Endodermal cell (in vitro differentiated cells): ENCODE measurements around the gene KRT33A. TPM values are rescaled to one million over a fixed set of nuclear protein-coding genes. Genes with fewer than 3 reads are reported as not detected.
A peak's percentile ranks its signal among the peaks of the same experiment; 100 is the strongest.
"Not testable (repeated sequence)": the region's sequence is repeated elsewhere in the genome, so short reads cannot be mapped to it uniquely, and the experiment has no call there.

Experiments
- DNase-seq: peaks from one replicate; pipeline ENCODE4 v3.0.0-alpha.2; 2017
- H3K27ac ChIP-seq: 2 replicates; pipeline ENCODE4 v1.5.1; 2013; ENCODE audit warnings: mild to moderate bottlenecking, low read depth, low read length, moderate library complexity
- H3K27me3 ChIP-seq: 2 replicates; pipeline ENCODE4 v1.6.1; 2013; ENCODE audit warnings: mild to moderate bottlenecking, low read length, moderate library complexity; ENCODE audit not compliant: insufficient read depth, control insufficient read depth, poor library complexity, severe bottlenecking
- H3K36me3 ChIP-seq: 2 replicates; pipeline ENCODE4 v1.7.0; 2013; ENCODE audit warnings: mild to moderate bottlenecking, low read length, moderate library complexity; ENCODE audit not compliant: control insufficient read depth, insufficient read depth
- H3K4me1 ChIP-seq: one replicate; pipeline ENCODE4 v1.7.0; 2013; ENCODE audit warnings: low read length; ENCODE audit not compliant: control insufficient read depth, insufficient read depth
- H3K4me3 ChIP-seq: 2 replicates; pipeline ENCODE4 v1.5.1; 2013; ENCODE audit warnings: mild to moderate bottlenecking, low read length, moderate library complexity
- H3K9ac ChIP-seq: 2 replicates; pipeline ENCODE4 v1.6.1; 2013; ENCODE audit warnings: mild to moderate bottlenecking, low read length, moderate library complexity; ENCODE audit not compliant: poor library complexity, severe bottlenecking; ENCODE audit errors: extremely low read depth
- H3K9me3 ChIP-seq: 2 replicates; pipeline ENCODE4 v1.6.1; 2013; ENCODE audit warnings: mild to moderate bottlenecking, low read length, moderate library complexity; ENCODE audit not compliant: control insufficient read depth
- H3K27ac Mint-ChIP-seq: 2 replicates; pipeline ENCODE4 v1.8.0; 2020; ENCODE audit warnings: mixed read lengths
- H3K27me3 Mint-ChIP-seq: 2 replicates; pipeline ENCODE4 v1.8.0; 2021; ENCODE audit warnings: mild to moderate bottlenecking, mixed read lengths; ENCODE audit not compliant: insufficient read depth
- H3K36me3 Mint-ChIP-seq: 2 replicates; pipeline ENCODE4 v1.8.0; 2020; ENCODE audit warnings: low read depth, mixed read lengths
- H3K4me1 Mint-ChIP-seq: 2 replicates; pipeline ENCODE4 v1.8.0; 2020; ENCODE audit warnings: mixed read lengths
- H3K4me3 Mint-ChIP-seq: 2 replicates; pipeline ENCODE4 v1.8.0; 2020; ENCODE audit warnings: mild to moderate bottlenecking, moderate library complexity, mixed read lengths
- H3K9me3 Mint-ChIP-seq: 2 replicates; pipeline ENCODE4 v1.8.0; 2020; ENCODE audit warnings: mild to moderate bottlenecking, mixed read lengths
- CTCF ChIP-seq: fragments of 200-600 bp; sonication (generic); conservative IDR thresholded peaks from 2 replicates; pipeline ENCODE4 v1.5.0; 2021; ENCODE audit warnings: antibody characterized with exemption, mild to moderate bottlenecking
- WGBS, 2 experiments: methylation state at CpG; one replicate each; pipeline versions ENCODE4 v1.1.5 to v1.1.7; 2013; ENCODE audit warnings: missing lambda C conversion rate in 2 of 2, mixed read lengths in 1 of 2; ENCODE audit not compliant: insufficient coverage in 1 of 2, insufficient read length in 1 of 2; 5-methylcytosine and 5-hydroxymethylcytosine counted together
- long read RNA-seq, 4 experiments: library from polyadenylated mRNA in 2 of 4; library from RNA in 1 of 4; library from capped mRNA in 1 of 4; stranded (forward) in 3 of 4; unstranded in 1 of 4; transcript quantifications; one replicate each; pipeline ENCODE4 v2.0.0, GENCODE V29; 2020 to 2021; ENCODE audit warnings: inconsistent platforms in 1 of 4
- polyA plus RNA-seq, 2 experiments: library from polyadenylated mRNA; stranded (reverse); fragments of 50-300 nt; gene quantifications; one replicate each; pipeline ENCODE4 v1.2.3, GENCODE V29; 2013
- total RNA-seq, 2 donors: library from RNA; stranded (reverse); fragmentation: NEBNext Ultra II Directional in 1 of 2; extraction: Animal tissue kit (Norgen Biotek cat#: 25700) in 1 of 2; gene quantifications; 2 replicates in 1 of 2; 3 replicates in 1 of 2; pipeline ENCODE4 v1.2.1, GENCODE V29; 2021

The KRT33A gene
- not detected for total RNA-seq
- polyA plus RNA-seq (2013, experiment 1 of 2): not detected
- polyA plus RNA-seq (2013, experiment 2 of 2): not detected
- long read RNA-seq, experiment 1: 0 reads
- long read RNA-seq, experiment 2: 0 reads
- long read RNA-seq, experiment 3: 0 reads
- long read RNA-seq, experiment 4: 0 reads

- 83 to 91% methylated on average over 6 to 16 of the region's 16 CpGs for WGBS, 2 experiments
- H3K36me3 ChIP-seq, H3K9me3 Mint-ChIP-seq, H3K36me3 Mint-ChIP-seq, H3K27ac ChIP-seq, H3K27me3 Mint-ChIP-seq, H3K27me3 ChIP-seq, H3K4me3 ChIP-seq, H3K9ac ChIP-seq, H3K27ac Mint-ChIP-seq, H3K4me1 Mint-ChIP-seq, H3K4me1 ChIP-seq, H3K4me3 Mint-ChIP-seq, H3K9me3 ChIP-seq: not testable (repeated sequence)
- peak; percentile 22 for DNase-seq
Observed at GRCh38 chr17:41350381-41350878, at the start of gene KRT33A. TSS of gene KRT33A (minus strand) at chr17:41350828. CDS start at chr17:41350767, 61 bp downstream.

GRCh38 chr17:41396996-41397660 is 46.5 kb upstream of the KRT33A start, which contains the start of gene KRT31:
TSS of gene KRT31 (minus strand) at chr17:41397608. CDS start at chr17:41397539, 69 bp downstream.
- H3K9me3 ChIP-seq: no peaks in the 10 kb centered on the region
- H3K4me1 Mint-ChIP-seq: no peaks in the 10 kb centered on the region

GRCh38 chr17:41396340-41396739 is 45.7 kb upstream of the KRT33A start:
- Histone ChIP-seq H3K36me3 (no peaks in the 10 kb centered on the region), H3K9ac (no peak overlapping the region), H3K27ac (no peak overlapping the region), H3K27me3 (no peaks in the 10 kb centered on the region), H3K4me1 (no peaks in the 10 kb centered on the region), H3K9me3 (no peaks in the 10 kb centered on the region), H3K4me3 (no peak overlapping the region)
- Mint-ChIP-seq H3K27me3 (no peaks in the 10 kb centered on the region), H3K4me1 (no peaks in the 10 kb centered on the region), H3K9me3 (no peaks in the 10 kb centered on the region), H3K4me3 (no peak overlapping the region), H3K27ac (no peak overlapping the region), H3K36me3 (no peaks in the 10 kb centered on the region)
- DNase-seq: peak; percentile 31
- 93 to 95% methylated on average over 7 of the region's 7 CpGs for WGBS, 2 experiments
- no peak for TF ChIP-seq CTCF

More at GRCh38 chr17:41396996-41397660, 46.5 kb upstream of the KRT33A start, which contains the start of gene KRT31:
- Histone ChIP-seq H3K36me3 (no peaks in the 10 kb centered on the region), H3K4me3 (no peak within 1 kb of the TSS), H3K9ac (no peak within 1 kb of the TSS), H3K27me3 (no peaks in the 10 kb centered on the region), H3K4me1 (no peaks in the 10 kb centered on the region), H3K27ac (no peak within 1 kb of the TSS)
- no peak within 1 kb of the TSS for H3K4me3 Mint-ChIP-seq
- H3K9me3 Mint-ChIP-seq: no peaks in the 10 kb centered on the region
- no peak for TF ChIP-seq CTCF
- H3K27ac Mint-ChIP-seq: no peak within 1 kb of the TSS
- WGBS, 2 experiments: 95% methylated on average over 16 of the region's 16 CpGs; no CpG with 5 or more reads in 1 of the 2 experiments
- H3K27me3 Mint-ChIP-seq: no peaks in the 10 kb centered on the region
- no peaks in the 10 kb centered on the region for H3K36me3 Mint-ChIP-seq
- DNase-seq: peak; percentile 31
